ENCODE results near the gene HECW1. TPM values are rescaled to one million over a fixed set of nuclear protein-coding genes. Genes with fewer than 3 reads are reported as not detected.

HECW1 gene
- polyA plus RNA-seq, 3 donors: 6.6 to 7.0 (median 6.7) TPM

DNA sequence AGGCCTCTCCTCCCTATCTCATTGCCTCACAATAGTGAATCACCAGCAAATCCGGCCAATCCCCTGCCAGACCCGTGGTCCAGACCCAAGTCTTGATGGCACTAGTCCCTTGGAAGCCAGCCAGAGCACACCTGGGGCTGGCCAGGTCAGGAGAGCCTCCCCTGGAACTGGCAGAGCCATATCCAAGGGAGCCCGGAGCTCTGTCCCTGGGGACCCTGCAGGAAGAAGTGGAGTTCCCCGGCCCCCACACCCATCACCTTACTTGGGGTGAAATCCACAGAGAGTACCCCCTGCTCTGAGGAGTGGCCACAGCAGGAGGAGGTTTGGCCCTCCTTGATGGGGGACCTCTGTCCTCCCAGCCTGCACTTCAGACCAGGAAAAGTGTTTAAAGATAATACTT, 122.5 kb downstream of the HECW1 start:
- no peak for DNase-seq (ENCODE audit: extremely low read depth in 1 of 11, low read depth in 9 of 11, low spot score in 4 of 11)

- no peak for DNase-seq (ENCODE audit: extremely low read depth in 1 of 11, low read depth in 9 of 11, low spot score in 4 of 11)
Observed at GRCh38 chr7:43240565-43240964, 128.1 kb downstream of the HECW1 start.

DNA sequence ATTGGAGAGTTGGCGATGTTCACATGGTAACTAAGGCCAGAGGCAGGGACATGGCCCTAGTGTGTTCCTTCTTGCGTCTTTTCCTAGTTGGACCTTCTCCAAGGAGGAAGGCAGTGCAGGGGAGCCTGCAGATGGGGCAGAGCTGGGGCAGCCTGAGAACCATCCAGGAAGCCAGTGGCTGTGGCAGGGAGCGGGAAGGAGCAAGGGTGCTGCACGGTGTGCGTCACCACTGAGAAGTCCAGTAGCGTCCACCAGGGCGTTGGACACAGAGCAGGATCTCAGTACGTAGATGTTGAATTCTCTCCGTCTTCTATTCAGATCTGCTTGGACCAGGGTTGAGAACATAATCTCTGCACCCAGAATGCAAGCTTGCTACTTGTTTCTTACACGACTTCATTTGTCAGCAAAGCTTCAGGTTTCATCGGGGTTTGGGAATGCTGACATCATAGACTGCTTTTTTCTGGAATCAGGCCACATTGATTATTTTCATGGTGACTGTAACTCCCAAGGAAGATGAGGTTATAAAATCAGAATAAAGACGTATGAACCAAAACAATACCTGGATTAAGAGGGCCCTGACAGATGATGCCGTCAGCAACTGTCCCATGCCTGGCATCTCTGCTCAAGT, 130.3 kb downstream of the HECW1 start:
- DNase-seq (ENCODE audit: extremely low read depth in 1 of 11, low read depth in 9 of 11, low spot score in 4 of 11): no peak

- no peak for DNase-seq (ENCODE audit: extremely low read depth in 1 of 11, low read depth in 9 of 11, low spot score in 4 of 11)
Observed at GRCh38 chr7:43244232-43244631, 131.8 kb downstream of the HECW1 start.

- no peak for DNase-seq (ENCODE audit: extremely low read depth in 1 of 11, low read depth in 9 of 11, low spot score in 4 of 11)
Observed at GRCh38 chr7:43244784-43245183, 132.3 kb downstream of the HECW1 start.

- no peak for DNase-seq (ENCODE audit: extremely low read depth in 1 of 11, low read depth in 9 of 11, low spot score in 4 of 11)
Observed at GRCh38 chr7:43247757-43248156, 135.3 kb downstream of the HECW1 start.

DNA sequence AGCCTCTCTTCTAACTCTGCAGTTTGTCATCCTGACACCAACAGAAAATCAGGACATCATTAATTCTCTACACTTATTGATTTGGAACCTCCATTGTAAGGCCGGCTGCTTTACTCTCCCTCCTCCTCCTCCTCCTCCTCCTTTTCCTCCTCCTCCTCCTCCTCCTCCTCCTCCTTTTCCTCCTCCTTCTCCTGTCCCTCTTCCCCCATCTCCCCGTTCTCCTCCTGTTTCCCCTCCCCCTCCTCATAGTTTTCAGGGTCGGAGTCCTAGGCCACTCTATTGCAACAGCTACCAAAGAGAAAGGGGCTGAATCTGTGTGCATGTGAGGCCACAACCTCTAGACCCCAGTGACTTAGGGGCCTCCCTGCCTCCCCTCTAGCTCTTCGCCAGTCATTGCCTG, 136.1 kb downstream of the HECW1 start:
- DNase-seq (ENCODE audit: extremely low read depth in 1 of 11, low read depth in 9 of 11, low spot score in 4 of 11): no peak

DNA sequence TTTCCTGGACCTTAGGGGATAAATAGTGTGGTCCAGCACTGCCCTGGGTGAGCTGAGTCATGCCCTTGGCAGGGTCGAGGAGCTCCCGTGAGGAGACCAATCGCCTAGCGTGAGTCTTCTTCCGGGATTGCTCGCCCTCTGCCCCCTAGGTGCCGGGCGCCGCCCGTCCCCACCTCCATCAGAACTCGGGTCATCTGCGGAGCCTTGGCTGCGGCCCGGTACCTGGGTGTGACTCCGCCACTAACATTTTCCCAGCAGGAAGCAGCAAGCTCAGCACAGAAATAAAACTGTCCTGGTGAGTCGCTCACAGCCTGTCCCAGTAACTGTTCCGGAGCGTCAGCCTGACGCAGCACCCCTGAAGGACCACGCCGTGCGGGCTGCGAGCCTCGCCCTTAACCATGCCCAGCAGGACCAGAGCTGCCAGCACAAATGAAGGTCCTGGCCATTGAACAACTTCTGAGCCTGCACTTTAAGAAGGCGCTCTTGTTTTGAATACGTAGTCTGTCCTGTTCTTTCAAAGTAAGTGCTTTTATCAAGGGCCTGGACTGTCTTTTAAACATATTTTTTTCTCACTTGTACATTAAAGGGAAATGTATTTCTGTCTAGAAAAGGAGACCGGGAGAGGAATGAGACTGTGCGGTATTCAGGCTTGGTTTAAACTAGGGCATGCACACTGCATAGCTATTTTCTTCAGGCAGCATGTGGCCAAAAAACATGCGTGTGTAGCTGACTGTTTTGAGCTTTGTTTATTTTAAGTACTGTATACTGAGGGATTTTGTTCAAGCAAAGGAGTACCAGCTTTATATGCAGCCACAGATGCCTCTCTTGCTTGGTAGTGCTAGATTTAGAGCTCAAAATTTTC, 136.7 kb downstream of the HECW1 start:
- no peak for DNase-seq (ENCODE audit: extremely low read depth in 1 of 11, low read depth in 9 of 11, low spot score in 4 of 11)

DNA sequence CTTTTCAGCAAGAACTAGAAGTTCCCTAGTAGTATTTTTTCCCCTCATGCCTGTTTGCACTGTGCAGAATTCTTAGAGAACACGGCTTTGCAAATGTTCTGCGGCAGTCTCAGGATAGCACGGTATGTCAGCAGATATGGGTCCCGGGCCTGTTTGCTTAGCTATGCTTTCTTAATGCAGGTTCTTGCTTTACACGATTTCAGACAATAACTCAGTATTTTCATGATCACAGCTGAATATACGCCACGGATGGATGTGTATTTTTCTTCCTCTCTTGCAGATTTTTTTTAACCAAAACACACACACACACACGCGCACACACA, 137.3 kb downstream of the HECW1 start:
- DNase-seq (ENCODE audit: extremely low read depth in 1 of 11, low read depth in 9 of 11, low spot score in 4 of 11): no peak

GRCh38 chr7:43260980-43261878, 148.8 kb downstream of the HECW1 start:
- DNase-seq (ENCODE audit: extremely low read depth in 1 of 11, low read depth in 9 of 11, low spot score in 4 of 11): peak; percentile 41 to 82 (median 65)

- DNase-seq (ENCODE audit: extremely low read depth in 1 of 11, low read depth in 9 of 11, low spot score in 4 of 11): no peak
Observed at GRCh38 chr7:43265139-43265538, 152.7 kb downstream of the HECW1 start.

DNA sequence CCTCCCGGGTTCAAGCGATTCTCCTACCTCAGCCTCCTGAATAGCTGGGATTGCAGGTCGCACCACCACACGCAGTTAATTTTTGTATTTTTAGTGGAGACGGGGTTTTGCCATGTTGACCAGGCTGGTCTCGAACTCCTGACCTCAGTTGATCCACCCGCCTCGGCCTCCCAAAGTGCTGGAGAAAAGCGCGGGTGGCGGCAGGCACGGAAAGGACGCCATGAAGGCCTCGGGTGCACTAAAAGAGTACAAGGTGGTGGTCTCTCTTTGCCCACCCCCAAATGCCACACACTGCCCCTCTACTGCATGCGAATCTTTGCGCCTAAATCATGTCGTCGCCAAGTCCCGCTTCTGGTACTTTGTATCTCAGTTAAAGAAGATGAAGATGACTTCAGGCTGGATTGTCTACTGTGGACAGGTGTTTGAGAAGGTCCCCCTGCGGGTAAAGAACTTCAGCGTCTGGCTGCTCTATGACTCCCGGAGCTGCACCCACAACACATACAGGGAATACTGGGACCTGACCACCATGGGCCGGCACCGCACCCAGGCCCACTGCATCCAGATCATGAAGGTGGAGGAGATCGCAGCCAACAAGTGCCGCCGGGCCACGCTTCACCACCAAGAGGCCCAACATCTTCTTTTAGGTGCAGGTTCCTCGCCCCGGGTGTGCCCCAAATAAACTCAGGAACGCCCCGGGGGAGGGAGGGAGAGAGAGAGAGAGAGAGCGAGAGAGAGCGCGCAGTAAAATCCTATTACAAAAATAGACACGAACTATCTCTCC, 161.7 kb downstream of the HECW1 start:
- DNase-seq (ENCODE audit: extremely low read depth in 1 of 11, low read depth in 9 of 11, low spot score in 4 of 11): no peak

- DNase-seq (ENCODE audit: extremely low read depth in 1 of 11, low read depth in 9 of 11, low spot score in 4 of 11): no peak
Observed at GRCh38 chr7:43274752-43275151, 162.3 kb downstream of the HECW1 start.

- DNase-seq (ENCODE audit: extremely low read depth in 1 of 11, low read depth in 9 of 11, low spot score in 4 of 11): peak in 1 of 11 donors; percentile 8
Observed at GRCh38 chr7:43276547-43276946, 164.1 kb downstream of the HECW1 start.

- no peak for DNase-seq (ENCODE audit: extremely low read depth in 1 of 11, low read depth in 9 of 11, low spot score in 4 of 11)
Observed at GRCh38 chr7:43278088-43278644, 165.7 kb downstream of the HECW1 start.

DNA sequence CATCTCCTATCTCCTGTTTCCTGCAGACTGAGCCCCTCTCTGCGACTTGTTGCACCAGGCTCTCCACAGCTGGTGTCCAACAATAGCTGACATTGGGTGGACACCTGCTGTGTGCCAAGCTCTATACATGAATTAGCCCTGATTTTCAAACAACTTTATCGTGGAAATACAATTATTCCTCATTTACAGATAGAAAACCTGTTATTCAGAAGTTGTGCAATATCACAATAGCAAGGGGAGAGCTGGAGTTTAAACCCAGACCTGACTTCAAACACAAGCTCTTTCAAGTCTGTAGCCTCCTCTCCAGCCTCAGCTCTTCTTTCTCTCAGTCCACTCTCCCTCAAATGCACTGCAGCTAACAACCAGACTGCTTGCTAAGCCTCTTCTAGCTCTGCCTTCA, 168.8 kb downstream of the HECW1 start:
- no peak for DNase-seq (ENCODE audit: extremely low read depth in 1 of 11, low read depth in 9 of 11, low spot score in 4 of 11)

- DNase-seq (ENCODE audit: extremely low read depth in 1 of 11, low read depth in 9 of 11, low spot score in 4 of 11): no peak
Observed at GRCh38 chr7:43283706-43284105, 171.3 kb downstream of the HECW1 start.

- no peak for DNase-seq (ENCODE audit: extremely low read depth in 1 of 11, low read depth in 9 of 11, low spot score in 4 of 11)
Observed at GRCh38 chr7:43289826-43290225, 177.4 kb downstream of the HECW1 start.

- no peak for DNase-seq (ENCODE audit: extremely low read depth in 1 of 11, low read depth in 9 of 11, low spot score in 4 of 11)
Observed at GRCh38 chr7:43290978-43291377, 178.5 kb downstream of the HECW1 start.

Measured in renal cortex interstitium (tissue), 11 donors.